ENCODE measurements around the gene ANKRD33B. TPM values are rescaled to one million over a fixed set of nuclear protein-coding genes. Genes with fewer than 3 reads are reported as not detected.
A peak's percentile ranks its signal among the peaks of the same experiment; 100 is the strongest.

ANKRD33B gene
- total and polyA plus RNA-seq, 7 donors = 1.4 to 32.7 (median 7.8) TPM

- no peaks in the 10 kb centered on the region for H3K9me3 ChIP-seq
- no peak overlapping the region for H3K4me3 ChIP-seq
- ATAC-seq (no peak), DNase-seq (peak in 1 of 2 donors; percentile 33)
- H3K4me1 ChIP-seq = no peaks in the 10 kb centered on the region
- H3K27me3 ChIP-seq (ENCODE audit: insufficient read depth in 3 of 3, low read length in 2 of 3) = peaks cover 0 to 4% (median 0%) of the 10 kb centered on the region in 3 donors
- TF ChIP-seq CTCF (IDR thresholded peaks at IDR 0.05) = no peak
- intact Hi-C loops (cut with DNase I) = no loop called here
- no peaks in the 10 kb centered on the region for H3K36me3 ChIP-seq (ENCODE audit: insufficient read depth in 1 of 2, low read depth in 1 of 2)
- H3K27ac ChIP-seq = no peak overlapping the region
- 68 to 71% (median 71%) methylated on average over 38 to 68 of the region's 68 CpGs for WGBS, 3 donors
Measured at GRCh38 chr5:10649666-10650380, 86.0 kb downstream of the ANKRD33B start.

GRCh38 chr5:10652151-10652550, 88.3 kb downstream of the ANKRD33B start:
- ATAC-seq (peak in 2 of 4 donors; percentile 38 to 65), DNase-seq (peak in 1 of 2 donors; percentile 34)
- Histone ChIP-seq H3K36me3 (ENCODE audit: insufficient read depth in 1 of 2, low read depth in 1 of 2) (no peaks in the 10 kb centered on the region), H3K27ac (no peak overlapping the region), H3K4me1 (no peaks in the 10 kb centered on the region), H3K4me3 (no peak overlapping the region), H3K9me3 (no peaks in the 10 kb centered on the region), H3K27me3 (ENCODE audit: insufficient read depth in 3 of 3, low read length in 2 of 3) (peaks cover 0 to 4% (median 0%) of the 10 kb centered on the region in 3 donors)
- 80 to 84% (median 83%) methylated on average over 13 of the region's 13 CpGs for WGBS, 3 donors
- intact Hi-C loops (cut with DNase I) = no loop called here
- TF ChIP-seq CTCF (IDR thresholded peaks at IDR 0.05) = no peak

- H3K4me3 ChIP-seq = no peak overlapping the region
- no peaks in the 10 kb centered on the region for H3K9me3 ChIP-seq
- H3K4me1 ChIP-seq = no peaks in the 10 kb centered on the region
- no peak overlapping the region for H3K27ac ChIP-seq
- ATAC-seq = peak in 3 of 4 donors; percentile 7 to 33 (median 13)
- WGBS, 3 donors = 53 to 67% (median 59%) methylated on average over 8 of the region's 8 CpGs
- no peak for TF ChIP-seq CTCF (IDR thresholded peaks at IDR 0.05)
- H3K27me3 ChIP-seq (ENCODE audit: insufficient read depth in 3 of 3, low read length in 2 of 3) = peaks cover 0 to 4% (median 0%) of the 10 kb centered on the region in 3 donors
- no peaks in the 10 kb centered on the region for H3K36me3 ChIP-seq (ENCODE audit: insufficient read depth in 1 of 2, low read depth in 1 of 2)
- peak in 1 of 2 donors; percentile 33 for DNase-seq
- intact Hi-C loops (cut with DNase I) = no loop called here
Measured at GRCh38 chr5:10652606-10653005, 88.7 kb downstream of the ANKRD33B start.

- no peak overlapping the region for H3K4me3 ChIP-seq
- DNase-seq (peak; percentile 62 to 84), ATAC-seq (peak; percentile 60 to 76 (median 66))
- H3K27me3 ChIP-seq (ENCODE audit: insufficient read depth in 3 of 3, low read length in 2 of 3) = peaks cover 0 to 4% (median 0%) of the 10 kb centered on the region in 3 donors
- H3K36me3 ChIP-seq (ENCODE audit: insufficient read depth in 1 of 2, low read depth in 1 of 2) = no peaks in the 10 kb centered on the region
- H3K9me3 ChIP-seq = no peaks in the 10 kb centered on the region
- TF ChIP-seq CTCF (IDR thresholded peaks at IDR 0.05) = no peak
- intact Hi-C loops (cut with DNase I) = no loop called here
- no peaks in the 10 kb centered on the region for H3K4me1 ChIP-seq
- H3K27ac ChIP-seq = no peak overlapping the region
- 15 to 36% (median 23%) methylated on average over 4 of the region's 4 CpGs for WGBS, 3 donors
Measured at GRCh38 chr5:10653043-10653442, 89.2 kb downstream of the ANKRD33B start.

All from psoas muscle (tissue), 8 donors.